Left renal cortex interstitium (tissue), 4 donors: Measurements from ENCODE around the gene FHOD3. TPM values are rescaled to one million over a fixed set of nuclear protein-coding genes. Genes with fewer than 3 reads are reported as not detected.

ENCODE experiments used
- DNase-seq, 4 donors: peaks; one replicate each; pipeline ENCODE4 v3.0.0-alpha.2; 2013; ENCODE audit warnings: low read depth in 4 of 4, low spot score in 2 of 4, missing footprints in 1 of 4
- polyA plus RNA-seq, 4 donors: library from polyadenylated mRNA; unstranded; fragments of 120-200 nt; gene quantifications; one replicate each; pipeline ENCODE4 v1.2.1, GENCODE V29; 2013; ENCODE audit not compliant: insufficient read length in 4 of 4

The FHOD3 gene
- polyA plus RNA-seq, 4 donors = 35.3 to 42.9 (median 40.5) TPM

- no peak for DNase-seq
These were observed 338.8 kb downstream of the FHOD3 start for GRCh38 chr18:36636237-36636817.

GRCh38 chr18:36638224-36638623 is 340.7 kb downstream of the FHOD3 start:
- DNase-seq = no peak

DNA sequence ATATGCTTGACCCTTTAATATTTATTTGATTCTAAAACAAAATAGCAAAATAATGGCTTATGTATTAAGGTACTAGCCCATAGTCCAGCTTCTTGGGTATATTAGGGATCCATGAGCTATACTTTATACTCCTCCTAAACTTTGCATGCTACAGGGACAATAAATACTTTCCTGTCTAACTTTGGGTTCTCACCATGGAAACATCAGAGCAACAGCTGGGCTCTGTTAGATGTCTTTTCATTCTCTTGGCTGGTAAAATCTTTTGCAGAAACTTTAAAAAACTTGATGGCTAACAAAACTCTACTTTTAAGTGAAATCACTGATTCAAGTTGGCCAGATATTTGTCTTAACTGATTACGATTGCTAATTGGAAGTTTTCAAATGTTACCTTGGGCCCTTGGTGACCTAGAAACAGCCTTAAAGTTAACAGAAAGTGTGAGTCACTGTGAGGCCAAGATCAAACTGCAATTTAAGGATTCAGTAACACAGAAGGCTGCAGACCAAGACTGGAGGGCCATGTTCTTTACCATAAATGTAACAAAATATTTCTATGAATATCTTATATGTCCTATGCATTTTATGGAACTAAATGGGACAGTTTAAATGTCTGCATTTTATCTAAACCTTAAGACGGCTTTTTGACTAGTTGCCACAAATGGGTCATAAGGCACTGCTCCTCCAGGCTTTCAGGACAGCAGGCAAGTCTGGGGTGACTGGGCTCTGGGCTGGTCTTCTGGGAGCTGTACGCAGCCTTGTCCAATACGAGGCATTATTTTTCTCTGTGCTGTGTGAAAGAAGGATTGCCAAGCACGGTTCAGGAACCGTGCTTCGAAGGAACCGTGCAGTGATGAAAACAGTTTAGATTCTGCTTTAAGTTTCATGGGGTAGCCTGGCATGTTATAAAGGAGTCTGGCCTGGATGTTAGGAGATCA is 342.8 kb downstream of the FHOD3 start:
- peak; percentile 36 to 54 (median 41) for DNase-seq

- DNase-seq = no peak
These were observed 345.5 kb downstream of the FHOD3 start for GRCh38 chr18:36643061-36643460.

- no peak for DNase-seq
These were observed 351.3 kb downstream of the FHOD3 start for GRCh38 chr18:36648803-36649202.

- DNase-seq = no peak
These were observed 351.7 kb downstream of the FHOD3 start for GRCh38 chr18:36649205-36649604.

- no peak for DNase-seq
These were observed 352.8 kb downstream of the FHOD3 start for GRCh38 chr18:36650266-36650665.

DNA sequence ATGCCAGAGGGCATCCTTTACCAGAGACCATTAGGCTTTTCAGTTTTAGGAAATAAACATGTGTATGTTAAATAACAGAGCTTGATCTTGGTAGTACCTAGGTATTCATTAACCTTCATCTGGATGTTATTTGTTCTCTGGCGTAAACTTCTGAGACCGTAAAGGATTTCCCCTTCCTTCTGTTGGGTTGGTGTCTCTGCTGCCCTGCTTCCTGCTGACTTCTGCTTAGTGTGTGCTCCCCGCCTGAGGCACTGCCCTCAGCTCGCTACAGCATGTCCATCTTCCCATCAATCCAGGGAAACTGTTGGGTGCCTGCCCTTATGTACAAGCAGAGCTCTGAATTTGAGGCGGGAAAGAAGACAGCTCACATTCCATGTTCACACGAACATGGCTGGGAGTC is 353.4 kb downstream of the FHOD3 start:
- no peak for DNase-seq

- DNase-seq = no peak
These were observed 355.0 kb downstream of the FHOD3 start for GRCh38 chr18:36652503-36652902.

DNA sequence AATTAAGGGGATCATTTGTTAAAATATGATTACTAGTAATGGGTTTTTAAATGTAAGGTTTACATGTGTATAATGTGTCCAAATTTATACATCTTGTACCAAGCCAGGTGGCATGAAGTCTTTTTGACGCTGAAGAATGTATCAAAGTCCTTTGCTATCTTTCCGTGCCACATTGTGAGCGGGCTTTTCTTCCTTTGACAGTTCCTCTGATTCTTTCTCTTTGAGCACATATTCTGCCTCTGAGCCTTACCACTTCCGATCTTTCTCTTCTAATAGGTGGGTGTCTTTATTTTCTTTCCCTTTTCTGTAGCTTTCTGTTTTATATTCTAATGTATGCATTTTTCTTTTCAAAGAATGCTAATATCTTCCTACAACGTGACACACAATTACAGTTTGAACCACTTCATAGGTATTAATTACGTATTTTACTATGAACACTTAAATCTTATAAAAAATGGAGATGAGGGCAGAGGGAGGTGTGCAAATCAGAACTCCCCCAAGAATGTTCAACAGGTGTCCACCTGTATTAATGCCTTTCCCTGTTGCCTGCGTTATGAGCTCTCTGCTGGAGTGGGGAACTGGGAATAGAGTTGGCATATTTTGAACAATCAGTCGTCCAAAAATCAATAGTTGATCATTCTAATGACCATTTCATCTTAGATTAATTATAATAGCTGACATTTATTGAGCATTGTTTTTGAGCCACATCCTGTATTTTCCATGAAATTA is 355.8 kb downstream of the FHOD3 start:
- no peak for DNase-seq

DNA sequence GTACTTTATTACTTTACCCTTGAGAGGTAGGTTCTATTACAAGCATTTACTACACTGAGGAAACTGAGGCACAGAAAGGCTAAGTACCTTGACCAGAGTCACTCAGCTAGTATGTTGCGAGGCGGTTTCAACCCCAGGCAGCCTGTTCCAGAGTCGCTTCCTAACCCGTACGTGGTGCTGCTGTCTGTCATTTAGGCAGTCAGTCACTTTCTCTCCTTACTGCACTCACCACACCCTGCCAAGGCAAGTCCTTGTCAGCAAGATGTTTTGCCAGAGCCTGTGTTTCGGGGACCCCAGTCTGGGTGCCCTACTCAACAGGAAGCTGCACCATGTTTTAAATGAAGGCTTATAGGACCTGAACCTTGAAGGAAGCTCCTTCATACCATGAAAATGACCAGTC is 356.4 kb downstream of the FHOD3 start:
- no peak for DNase-seq

DNA sequence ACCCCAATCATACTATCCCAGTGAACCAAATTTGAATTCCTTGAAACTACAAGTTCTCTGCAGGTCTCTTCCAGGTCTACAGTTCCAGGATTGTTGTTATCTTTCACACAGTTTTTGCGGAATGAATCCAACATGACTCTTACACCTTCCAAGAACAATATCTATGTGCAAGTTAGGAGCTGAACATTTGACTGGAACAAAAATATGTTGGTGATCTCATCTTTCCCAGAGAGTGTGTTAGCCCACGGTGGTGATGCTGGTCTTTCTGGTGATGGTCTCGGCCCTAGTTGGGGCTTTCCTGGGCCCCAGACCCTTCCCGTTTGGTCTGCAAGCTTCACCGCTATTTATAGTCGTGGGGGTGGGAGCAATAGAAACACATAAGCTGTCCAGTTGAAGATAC is 357.6 kb downstream of the FHOD3 start:
- no peak for DNase-seq

DNA sequence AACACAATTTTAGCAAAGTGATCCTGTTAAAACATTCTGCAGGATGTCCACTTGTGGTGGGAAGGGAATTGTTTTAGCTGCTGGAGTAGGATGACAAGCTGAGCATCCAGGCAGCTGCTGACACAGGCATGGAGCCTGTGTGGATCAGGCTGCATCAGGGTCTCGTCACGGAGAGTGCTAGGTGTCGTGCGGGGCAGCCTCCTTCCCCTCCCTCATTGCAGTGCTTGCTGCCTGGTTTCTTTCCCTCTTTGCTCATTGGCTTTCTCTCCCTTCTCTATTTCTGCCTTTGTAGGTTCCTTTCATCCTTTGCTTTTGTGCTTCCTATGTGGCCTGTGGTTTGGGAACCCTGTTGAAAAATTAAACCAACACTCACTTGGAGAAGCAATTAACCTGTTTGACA is 358.4 kb downstream of the FHOD3 start:
- no peak for DNase-seq

- DNase-seq = no peak
These were observed 361.1 kb downstream of the FHOD3 start for GRCh38 chr18:36658611-36659010.

DNA sequence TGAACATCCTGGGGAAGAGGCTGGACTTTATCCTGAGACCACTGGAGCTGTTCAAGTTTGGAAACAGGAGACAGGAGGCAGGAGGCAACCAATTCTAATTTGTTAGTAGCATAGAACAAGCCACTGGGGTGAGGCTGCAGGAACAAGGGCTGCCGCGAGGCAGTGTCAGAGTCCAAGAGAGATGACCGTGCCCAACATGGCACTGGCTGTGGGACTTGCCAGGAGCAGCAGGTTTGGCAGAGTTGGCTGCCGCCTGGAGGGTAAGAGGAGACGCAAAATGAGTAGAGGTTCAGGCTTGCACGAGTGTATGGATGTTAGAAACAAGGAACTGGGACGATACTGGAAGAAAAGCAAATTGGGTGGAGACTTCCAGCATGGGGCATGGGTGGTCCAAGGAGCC is 362.8 kb downstream of the FHOD3 start:
- DNase-seq = no peak

GRCh38 chr18:36661999-36662398 is 364.5 kb downstream of the FHOD3 start:
- no peak for DNase-seq

DNA sequence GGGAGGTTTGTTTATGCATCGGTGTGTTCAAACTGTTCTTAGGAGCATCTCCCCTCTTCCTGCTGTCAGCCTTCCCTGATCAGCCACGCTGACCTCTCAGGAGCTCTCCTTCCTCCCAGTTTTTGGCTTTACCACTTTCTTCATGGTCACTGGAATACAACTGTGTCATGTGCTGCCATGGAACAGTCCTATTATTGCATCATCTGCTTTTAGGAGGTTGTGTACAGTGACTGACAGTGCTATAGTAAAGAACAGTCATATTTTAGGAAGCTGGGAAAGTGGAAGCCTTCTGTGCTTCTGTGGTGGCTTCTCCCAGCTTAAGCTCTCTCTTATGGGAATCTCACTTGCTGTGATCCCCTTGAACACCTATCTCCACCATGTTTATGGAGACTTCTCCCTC is 365.8 kb downstream of the FHOD3 start:
- no peak for DNase-seq

GRCh38 chr18:36665952-36666351 is 368.4 kb downstream of the FHOD3 start:
- no peak for DNase-seq

DNA sequence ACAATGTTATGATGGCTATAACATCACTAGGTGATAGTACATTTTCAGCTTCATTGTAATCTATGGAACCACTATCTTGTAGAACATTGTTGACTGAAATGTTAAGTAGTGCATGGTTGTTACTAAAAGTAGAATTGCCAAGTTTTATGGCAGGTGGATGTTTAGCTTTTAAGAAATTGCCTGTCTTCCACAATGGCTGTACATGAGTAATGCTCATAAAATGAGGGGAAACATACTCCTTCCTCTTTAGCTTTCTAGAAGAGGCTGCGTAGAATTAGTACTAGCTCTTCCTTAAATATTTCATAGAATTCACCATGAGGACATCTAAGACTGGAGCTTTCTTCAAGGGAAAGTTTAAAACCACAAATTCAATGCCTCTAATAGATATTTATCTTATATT is 370.3 kb downstream of the FHOD3 start:
- DNase-seq = no peak

GRCh38 chr18:36668349-36668748 is 370.8 kb downstream of the FHOD3 start:
- DNase-seq = no peak
